NCI-H774 (cell line): ENCODE data around the gene GRIK2.

Experiments
- DNase-seq: peaks from one replicate; lab custom pipeline; 2025; lab: John Stamatoyannopoulos, UW

GRIK2 gene

GRCh38 chr6:101458336-101458735 lies 64.8 kb downstream of the GRIK2 start:
- DNase-seq = no peak

- no peak for DNase-seq
These were observed 65.3 kb downstream of the GRIK2 start for GRCh38 chr6:101458826-101459225.

- no peak for DNase-seq
These were observed 69.1 kb downstream of the GRIK2 start for GRCh38 chr6:101462576-101462975.

GRCh38 chr6:101465863-101466262 lies 72.4 kb downstream of the GRIK2 start:
- no peak for DNase-seq

GRCh38 chr6:101477436-101477835 lies 83.9 kb downstream of the GRIK2 start:
- DNase-seq = no peak

GRCh38 chr6:101478891-101479290 lies 85.4 kb downstream of the GRIK2 start:
- DNase-seq = no peak

GRCh38 chr6:101482606-101483005 lies 89.1 kb downstream of the GRIK2 start:
- DNase-seq = no peak

- no peak for DNase-seq
These were observed 91.3 kb downstream of the GRIK2 start for GRCh38 chr6:101484781-101485180.

- no peak for DNase-seq
These were observed 92.6 kb downstream of the GRIK2 start for GRCh38 chr6:101486124-101486523.

GRCh38 chr6:101486726-101487125 lies 93.2 kb downstream of the GRIK2 start:
- DNase-seq = no peak

GRCh38 chr6:101489456-101489855 lies 95.9 kb downstream of the GRIK2 start:
- DNase-seq = no peak

- DNase-seq = no peak
These were observed 97.3 kb downstream of the GRIK2 start for GRCh38 chr6:101490857-101491256.

GRCh38 chr6:101502818-101503217 lies 109.3 kb downstream of the GRIK2 start:
- DNase-seq = no peak

GRCh38 chr6:101509536-101509935 lies 116.0 kb downstream of the GRIK2 start:
- DNase-seq = no peak

GRCh38 chr6:101513181-101513580 lies 119.7 kb downstream of the GRIK2 start:
- DNase-seq = no peak

GRCh38 chr6:101516578-101516977 lies 123.1 kb downstream of the GRIK2 start:
- DNase-seq = no peak

GRCh38 chr6:101517632-101518031 lies 124.1 kb downstream of the GRIK2 start:
- no peak for DNase-seq

GRCh38 chr6:101522254-101522653 lies 128.7 kb downstream of the GRIK2 start:
- DNase-seq = no peak

- DNase-seq = no peak
These were observed 134.0 kb downstream of the GRIK2 start for GRCh38 chr6:101527467-101527866.

- no peak for DNase-seq
These were observed 135.3 kb downstream of the GRIK2 start for GRCh38 chr6:101528801-101529200.

GRCh38 chr6:101531538-101531937 lies 138.0 kb downstream of the GRIK2 start:
- no peak for DNase-seq

- DNase-seq = no peak
These were observed 140.9 kb downstream of the GRIK2 start for GRCh38 chr6:101534386-101534785.

GRCh38 chr6:101534821-101535220 lies 141.3 kb downstream of the GRIK2 start:
- DNase-seq = no peak

GRCh38 chr6:101537753-101538316 lies 144.3 kb downstream of the GRIK2 start:
- no peak for DNase-seq
